Forelimb muscle (tissue), 1 donor: ENCODE measurements around the gene NUFIP2. TPM values are rescaled to one million over a fixed set of nuclear protein-coding genes. Genes with fewer than 3 reads are reported as not detected.
"Not testable (repeated sequence)": the region's sequence is repeated elsewhere in the genome, so short reads cannot be mapped to it uniquely, and the experiment has no call there.

Source experiments
- DNase-seq: peaks from one replicate; pipeline ENCODE4 v3.0.0-alpha.2; 2013; ENCODE audit warnings: low read depth
- polyA plus RNA-seq: library from polyadenylated mRNA; unstranded; fragments of 120-200 nt; gene quantifications from one replicate; pipeline ENCODE4 v1.2.1, GENCODE V29; 2013; ENCODE audit not compliant: insufficient read length

The NUFIP2 gene
- polyA plus RNA-seq, 1 donor, result 31.3 TPM

DNA sequence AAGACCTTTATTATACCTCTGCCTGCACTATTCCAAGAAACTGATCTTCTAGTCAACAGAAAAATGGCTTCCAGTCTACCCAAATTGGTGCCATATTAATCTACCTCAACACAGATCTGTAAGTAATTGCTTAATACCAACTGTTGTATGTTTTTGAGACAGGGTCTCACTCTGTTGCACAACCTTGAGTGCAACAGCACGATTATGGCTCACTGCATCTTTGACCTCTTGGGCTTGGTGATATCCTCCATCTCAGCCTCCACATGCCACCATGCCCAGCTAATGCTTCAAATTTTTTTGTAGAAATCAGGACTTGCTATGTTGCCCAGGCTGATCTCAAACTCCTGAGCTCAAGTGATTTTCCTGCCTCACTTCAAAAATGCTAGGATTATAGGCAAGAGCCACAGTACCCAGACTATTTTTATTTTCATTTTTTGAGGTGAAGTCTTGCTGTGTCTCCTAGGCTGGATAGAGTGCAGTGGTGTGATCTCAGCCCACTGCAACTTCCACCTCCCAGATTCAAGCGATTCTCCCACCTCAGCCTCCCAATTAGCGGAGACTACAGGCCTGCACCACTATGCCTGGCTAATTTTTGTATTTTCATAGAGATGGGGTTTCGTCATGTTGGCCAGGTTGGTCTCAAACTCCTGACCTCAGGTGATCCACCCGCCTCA lies 14.4 kb downstream of the NUFIP2 start:
- DNase-seq, result no peak

DNA sequence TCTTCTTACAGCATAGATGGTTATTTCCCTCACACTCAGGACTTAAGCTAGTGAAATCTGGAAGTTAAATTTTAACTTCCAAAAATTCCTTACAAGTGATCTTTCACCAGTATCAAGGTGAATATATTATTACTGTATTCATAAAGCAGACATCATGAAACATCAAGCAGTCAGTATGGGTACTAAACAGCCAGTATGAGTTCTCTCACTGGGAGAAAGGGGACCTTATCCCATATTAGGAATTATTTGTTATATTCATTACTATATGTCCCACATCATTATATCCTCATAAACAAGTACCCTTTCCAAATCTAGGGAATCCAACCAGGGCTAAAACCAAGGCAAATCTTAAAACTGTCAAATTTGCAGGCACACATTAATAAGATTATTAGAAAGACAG lies 15.3 kb downstream of the NUFIP2 start:
- DNase-seq, result no peak

- no peak for DNase-seq
Observed at GRCh38 chr17:29273924-29274323, 20.0 kb downstream of the NUFIP2 start.

GRCh38 chr17:29271980-29272379 lies 22.0 kb downstream of the NUFIP2 start:
- DNase-seq, result not testable (repeated sequence)

GRCh38 chr17:29263916-29264315 lies 30.0 kb downstream of the NUFIP2 start:
- DNase-seq, result no peak

GRCh38 chr17:29257756-29258155 lies 36.2 kb downstream of the NUFIP2 start:
- no peak for DNase-seq

- DNase-seq, result no peak
Observed at GRCh38 chr17:29256735-29257466, 37.0 kb downstream of the NUFIP2 start.

GRCh38 chr17:29255926-29256522 lies 37.9 kb downstream of the NUFIP2 start:
- DNase-seq, result no peak

GRCh38 chr17:29253037-29253436 lies 40.9 kb downstream of the NUFIP2 start:
- no peak for DNase-seq

DNA sequence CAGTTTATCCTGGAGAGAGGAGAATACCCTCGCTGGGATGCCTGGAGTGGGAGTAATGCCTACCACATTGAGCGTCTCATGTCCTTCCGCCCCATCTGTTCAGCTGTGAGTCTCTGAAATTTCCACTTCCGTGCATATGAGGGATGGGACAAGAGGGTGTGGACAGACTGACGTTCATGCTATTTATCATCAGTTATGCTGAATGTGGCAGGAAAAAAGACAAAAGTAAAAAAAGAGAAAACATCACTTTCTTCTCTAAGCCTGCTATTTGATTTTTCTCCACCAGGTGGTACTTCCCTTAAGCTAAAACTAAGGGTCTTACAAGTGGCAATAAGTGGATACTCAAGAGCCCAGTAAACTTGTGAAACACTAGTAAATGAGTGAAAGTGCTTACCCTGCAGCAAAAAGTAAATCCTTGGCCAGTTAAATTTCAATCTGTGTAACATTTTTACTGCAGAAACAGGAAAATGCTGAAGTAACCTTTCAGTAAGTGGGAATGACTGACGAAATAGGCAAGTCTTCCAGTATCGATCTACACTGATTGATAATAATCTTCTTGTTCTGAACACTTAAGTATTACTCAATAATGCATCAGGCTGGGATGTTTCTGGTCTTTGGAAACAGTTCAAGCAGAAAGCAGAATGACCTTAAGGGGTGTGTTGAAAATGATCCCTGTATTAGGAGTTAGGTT lies 41.7 kb downstream of the NUFIP2 start:
- no peak for DNase-seq

DNA sequence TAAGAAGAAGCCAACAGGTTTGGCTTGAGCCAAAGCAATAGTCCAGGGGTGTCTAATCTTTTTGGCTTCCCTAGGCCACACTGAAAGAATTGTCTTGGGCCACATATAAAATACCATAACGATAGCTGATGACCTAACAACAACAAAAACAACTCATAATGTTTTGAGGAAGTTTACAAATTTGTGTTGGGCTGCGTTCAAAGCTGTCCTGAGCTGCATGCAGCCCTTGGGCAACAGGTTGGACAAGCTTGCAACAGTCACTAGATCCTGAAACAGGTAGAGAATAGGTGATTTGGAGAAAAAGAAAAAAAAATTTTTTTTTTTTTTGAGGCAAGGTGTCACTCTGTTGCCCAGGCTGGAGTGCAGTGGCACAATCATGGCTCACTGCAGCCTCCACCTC lies 42.8 kb downstream of the NUFIP2 start:
- DNase-seq, result no peak

DNA sequence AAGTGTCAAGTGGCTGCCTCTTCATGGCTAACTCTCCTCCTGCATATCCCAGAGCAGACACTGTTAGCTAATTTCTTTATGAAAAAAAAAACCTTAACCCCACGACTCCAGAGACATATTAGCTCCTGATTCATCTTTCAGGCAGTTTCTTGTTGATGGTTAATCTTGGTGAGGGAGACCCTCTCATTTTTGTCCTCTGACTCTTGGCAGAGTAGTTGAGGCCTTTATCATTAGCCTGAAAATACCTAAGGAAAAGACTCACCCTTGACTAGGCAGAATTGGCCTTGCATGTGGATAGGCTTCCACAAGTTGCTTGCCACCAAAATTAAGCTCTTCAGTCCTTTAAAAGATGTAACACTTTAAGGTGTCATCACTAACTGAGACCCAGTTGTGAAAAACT lies 43.3 kb downstream of the NUFIP2 start:
- no peak for DNase-seq

- no peak for DNase-seq
Observed at GRCh38 chr17:29248845-29249244, 45.1 kb downstream of the NUFIP2 start.

DNA sequence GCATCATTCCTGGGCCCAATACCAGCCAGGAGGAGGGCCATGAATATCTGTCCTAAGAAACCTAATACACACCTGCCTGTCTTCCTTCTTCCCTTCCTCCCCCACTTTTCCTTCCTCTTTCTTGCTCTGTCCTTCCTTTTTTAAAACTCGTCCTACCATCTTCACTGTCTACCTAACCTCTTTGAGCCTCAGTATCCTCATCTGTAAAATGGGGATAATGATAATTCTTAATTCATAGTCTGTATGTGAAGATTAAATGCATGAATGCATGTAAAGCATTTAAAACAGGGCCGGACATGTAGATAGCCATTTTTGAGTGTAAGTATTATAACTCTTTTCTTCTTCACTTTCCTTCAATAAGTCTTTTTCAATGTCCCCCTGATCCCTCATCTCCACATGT lies 46.7 kb downstream of the NUFIP2 start:
- no peak for DNase-seq

- DNase-seq, result no peak
Observed at GRCh38 chr17:29246628-29247027, 47.3 kb downstream of the NUFIP2 start, which contains the start of gene CRYBA1. CRYBA1 (plus strand) TSS chr17:29246859; CDS start chr17:29246864, 5 bp downstream.

- no peak for DNase-seq
Observed at GRCh38 chr17:29245401-29245800, 48.5 kb downstream of the NUFIP2 start.

DNA sequence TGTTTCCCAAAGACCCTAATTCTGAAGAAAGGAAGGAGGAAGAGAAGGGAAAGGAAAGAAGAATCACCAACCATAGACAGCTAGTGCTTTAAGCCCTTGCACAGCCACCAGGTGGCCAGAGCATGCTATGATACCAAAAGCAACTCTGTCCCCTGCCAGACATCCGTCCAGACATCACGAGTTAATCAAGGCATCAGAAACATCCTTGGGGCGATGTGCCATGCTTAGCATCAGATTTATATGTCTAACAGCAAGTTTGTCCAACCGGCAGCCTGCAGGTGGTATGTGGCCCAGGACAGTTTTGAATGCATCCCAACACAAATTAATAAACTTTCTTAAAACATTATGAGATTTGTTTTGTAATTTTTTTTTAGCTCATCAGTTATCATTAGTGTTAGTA lies 50.2 kb downstream of the NUFIP2 start:
- no peak for DNase-seq

GRCh38 chr17:29242790-29243189 lies 51.2 kb downstream of the NUFIP2 start:
- DNase-seq, result no peak

- no peak for DNase-seq
Observed at GRCh38 chr17:29242051-29242450, 51.9 kb downstream of the NUFIP2 start.

DNA sequence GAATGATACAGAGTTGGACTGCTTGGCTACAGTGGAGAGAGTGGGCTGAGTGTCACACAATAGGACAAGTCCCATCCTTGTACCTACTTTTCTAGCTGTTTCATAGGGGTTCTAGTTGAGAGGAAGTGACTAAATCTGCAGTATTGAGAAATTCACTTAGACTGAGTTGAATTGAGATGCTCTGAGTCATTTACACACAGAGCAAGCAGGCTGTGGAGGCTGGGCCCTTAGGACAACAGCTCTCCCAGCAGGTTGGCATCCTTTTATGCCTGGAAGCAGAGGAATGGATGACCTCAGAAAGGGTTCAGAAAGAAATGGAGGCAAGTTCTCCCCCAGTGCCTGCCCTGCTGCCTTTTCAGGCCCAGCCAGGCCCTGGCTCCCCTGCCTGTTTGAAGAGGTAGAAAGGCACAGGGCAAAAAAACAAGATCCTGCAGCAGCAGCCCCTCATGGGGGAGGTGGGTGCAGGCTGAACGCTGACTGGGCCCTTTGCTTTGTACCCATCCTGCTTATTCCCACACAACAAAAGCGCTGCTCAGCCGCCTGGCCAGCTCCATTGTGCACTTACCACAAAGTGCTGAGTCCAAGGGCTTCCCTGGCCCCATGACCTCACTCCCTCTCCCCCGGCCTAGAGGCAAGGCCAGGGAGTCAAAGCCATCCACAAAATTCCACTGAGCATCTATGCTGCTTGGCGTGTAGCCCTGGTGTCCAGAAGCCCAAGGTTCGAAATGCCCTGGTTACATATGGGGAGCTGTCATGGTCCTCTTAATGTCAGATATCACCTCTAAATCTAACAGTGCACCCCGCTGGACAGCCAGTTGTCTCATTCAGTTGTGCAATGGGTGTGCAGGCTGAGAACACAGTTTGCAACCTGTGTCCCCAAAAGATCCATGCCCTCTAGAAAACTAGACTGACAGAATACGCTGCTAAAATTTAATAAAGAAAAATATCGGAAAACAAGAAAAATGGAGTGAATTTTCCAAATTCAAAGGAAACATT lies 52.7 kb downstream of the NUFIP2 start:
- no peak for DNase-seq

DNA sequence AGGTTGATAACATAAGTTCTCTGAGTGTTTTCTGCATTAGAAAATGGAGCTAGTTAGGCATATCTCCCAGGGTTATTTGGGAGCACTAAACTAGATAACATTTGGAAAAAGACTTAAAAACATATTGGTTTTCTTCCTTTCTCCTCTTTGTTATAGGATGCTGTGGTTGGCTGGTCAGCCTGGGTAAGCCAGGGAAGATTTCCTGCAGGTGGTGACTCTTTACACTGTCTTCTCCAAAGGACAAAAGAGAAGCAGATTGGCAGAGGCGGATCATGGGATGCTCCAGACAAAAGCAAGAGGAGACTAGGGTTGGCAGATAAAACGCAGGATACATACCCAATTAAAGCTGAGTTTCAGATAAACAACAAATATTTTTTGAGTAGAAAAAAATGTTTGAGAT lies 53.5 kb downstream of the NUFIP2 start:
- no peak for DNase-seq
